Heart left ventricle (tissue), 16 donors: ENCODE data around the gene WWC1. TPM values are rescaled to one million over a fixed set of nuclear protein-coding genes. Genes with fewer than 3 reads are reported as not detected.

Experiments used
- ATAC-seq, 4 donors: fragments of 200-7000 bp; cut with Tn5 transposase; one replicate each; pipeline ENCODE4 v1.9.1; 2020 to 2022; ENCODE audit warnings: moderate library complexity in 4 of 4, mild to moderate bottlenecking in 3 of 4, moderate number of reproducible peaks in 1 of 4
- DNase-seq, 5 donors: peaks; one replicate each; pipeline ENCODE4 v3.0.0-alpha.2; 2020
- H3K27ac ChIP-seq, 12 donors: fragments of 200-600 bp; sonication (generic) in 4 of 12; one replicate each; pipeline versions ENCODE4 v1.5.0 to v1.8.0; 2016 to 2022; ENCODE audit warnings: mild to moderate bottlenecking in 2 of 12
- H3K27me3 ChIP-seq, 9 donors: fragments of 200-600 bp; sonication (generic) in 2 of 9; one replicate each; pipeline versions ENCODE4 v1.5.1 to v1.8.0; 2016 to 2022; ENCODE audit warnings: mild to moderate bottlenecking in 3 of 9
- H3K36me3 ChIP-seq, 9 donors: fragments of 200-600 bp; sonication (generic) in 2 of 9; one replicate each; pipeline versions ENCODE4 v1.5.0 to v1.8.0; 2018 to 2022; ENCODE audit warnings: mild to moderate bottlenecking in 2 of 9
- H3K4me1 ChIP-seq, 12 donors: fragments of 200-600 bp; sonication (generic) in 4 of 12; one replicate each; pipeline versions ENCODE4 v1.5.0 to v1.8.0; 2016 to 2022; ENCODE audit warnings: mild to moderate bottlenecking in 3 of 12
- H3K4me3 ChIP-seq, 12 donors: fragments of 200-600 bp; sonication (generic) in 4 of 12; one replicate each; pipeline versions ENCODE4 v1.5.0 to v1.8.0; 2017 to 2022; ENCODE audit warnings: mild to moderate bottlenecking in 9 of 12, moderate library complexity in 4 of 12
- H3K9me3 ChIP-seq, 12 donors: fragments of 200-600 bp; sonication (generic) in 4 of 12; one replicate each; pipeline versions ENCODE4 v1.5.0 to v1.8.0; 2016 to 2022; ENCODE audit warnings: mild to moderate bottlenecking in 1 of 12
- POLR2A ChIP-seq, 2 donors: fragments of 450-650 bp; IDR thresholded peaks; one replicate each; pipeline ENCODE4 v1.6.1; 2017; ENCODE audit warnings: antibody characterized with exemption in 2 of 2, mild to moderate bottlenecking in 2 of 2, moderate library complexity in 2 of 2
- WGBS, 4 donors: extraction: QIAGEN DNeasy Blood & Tissue Kit in 2 of 4; methylation state at CpG; one replicate each; pipeline versions ENCODE4 v1.1.5 to v1.1.7; 2013 to 2018; 5-methylcytosine and 5-hydroxymethylcytosine counted together
- intact Hi-C, 10 donors: fragments of 100-400 bp; cut with DNase I; formaldehyde crosslinking; loops; one replicate each; pipeline versions ENCODE4 v1.11.1 to v1.14.2; 2022
- polyA plus RNA-seq, 2 donors: library from polyadenylated mRNA; stranded (reverse); fragments of 200-250 nt; gene quantifications; one replicate each; pipeline ENCODE4 v1.2.3, GENCODE V29; 2013
- total RNA-seq, 9 donors: library from RNA; depleted of rRNA in 2 of 9; stranded (reverse); fragments of >200 nt in 2 of 9; fragmentation: NEBNext Ultra II Directional in 3 of 9; extraction: Animal tissue kit (Norgen Biotek cat#: 25700) in 3 of 9; gene quantifications; one replicate each; pipeline versions ENCODE4 v1.1.0 to v1.2.4, GENCODE V29; 2016 to 2023
- TF ChIP-seq, protein P1 (sequence below), 12 donors: fragments of 200-600 bp; sonication (generic) in 4 of 12; IDR thresholded peaks; one replicate each; pipeline versions ENCODE4 v1.5.0 to v1.8.0; 2018 to 2022; ENCODE audit warnings: antibody characterized with exemption in 12 of 12, mild to moderate bottlenecking in 5 of 12
- donor health status: ischemic (EF 13 %, LVEDD 7.1; RV severe dilation, severe dysfunction).
- donor health status: healthy with polysubstance abuse.
- donor health status: DM: no; HTN: yes; CAD: no.
- donor health status: DM: no; HTN: no; CAD: no.
- donor health status: ischemic (EF 25% LVEDD 6.9; RV normal size, moderate dysfunction).
- donor health status: ischemic (EF 25% LVEDD 5.7; RV mildly dilated, moderate dysfunction).
- donor health status: healthy.
- donor health status: DM: yes; HTN: yes; CAD: no.
- donor health status: ischemic (EF 35%, LVEDD 5.7; RV mildly dilated, moderate dysfunction).
- donor health status: nonischemic (EF 11% LVEDD 7.7; RV severe dilation, severe dysfunction).
- donor health status: DM: yes; HTN: yes; CAD: no.
- donor health status: PGD.
- donor health status: ischemic (EF 29% LVEDD 5.4; RV normal size, mild dysfunction).
- donor health status: nonischemic (EF 23%, LVEDD 6.1; RV moderate dilation, normal function).

The WWC1 gene
- total and polyA plus RNA-seq, 11 donors: 0.23 to 21.5 (median 1.7) TPM

GRCh38 chr5:168262042-168262743, 29.3 kb upstream of the WWC1 start:
- Histone ChIP-seq H3K27ac (no peak overlapping the region), H3K4me3 (no peak overlapping the region), H3K4me1 (no peaks in the 10 kb centered on the region), H3K9me3 (no peaks in the 10 kb centered on the region), H3K36me3 (peaks cover 0 to 41% (median 17%) of the 10 kb centered on the region in 9 donors), H3K27me3 (no peaks in the 10 kb centered on the region)
- 93 to 96% (median 94%) methylated on average over 38 to 39 of the region's 39 CpGs for WGBS, 4 donors
- ATAC-seq (peak in 1 of 4 donors; percentile 24), DNase-seq (no peak)
- intact Hi-C loops: loop anchor here in 1 of 10 donors (10.0 kb wide), 1 partner anchor 423 kb away; no protein-coding TSS in a partner anchor
- no peak for TF ChIP-seq POLR2A (IDR thresholded peaks at IDR 0.05)
- TF ChIP-seq, protein P1, sequence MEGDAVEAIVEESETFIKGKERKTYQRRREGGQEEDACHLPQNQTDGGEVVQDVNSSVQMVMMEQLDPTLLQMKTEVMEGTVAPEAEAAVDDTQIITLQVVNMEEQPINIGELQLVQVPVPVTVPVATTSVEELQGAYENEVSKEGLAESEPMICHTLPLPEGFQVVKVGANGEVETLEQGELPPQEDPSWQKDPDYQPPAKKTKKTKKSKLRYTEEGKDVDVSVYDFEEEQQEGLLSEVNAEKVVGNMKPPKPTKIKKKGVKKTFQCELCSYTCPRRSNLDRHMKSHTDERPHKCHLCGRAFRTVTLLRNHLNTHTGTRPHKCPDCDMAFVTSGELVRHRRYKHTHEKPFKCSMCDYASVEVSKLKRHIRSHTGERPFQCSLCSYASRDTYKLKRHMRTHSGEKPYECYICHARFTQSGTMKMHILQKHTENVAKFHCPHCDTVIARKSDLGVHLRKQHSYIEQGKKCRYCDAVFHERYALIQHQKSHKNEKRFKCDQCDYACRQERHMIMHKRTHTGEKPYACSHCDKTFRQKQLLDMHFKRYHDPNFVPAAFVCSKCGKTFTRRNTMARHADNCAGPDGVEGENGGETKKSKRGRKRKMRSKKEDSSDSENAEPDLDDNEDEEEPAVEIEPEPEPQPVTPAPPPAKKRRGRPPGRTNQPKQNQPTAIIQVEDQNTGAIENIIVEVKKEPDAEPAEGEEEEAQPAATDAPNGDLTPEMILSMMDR (IDR thresholded peaks at IDR 0.05): no peak

- Histone ChIP-seq H3K4me1 (no peaks in the 10 kb centered on the region), H3K27ac (no peak overlapping the region), H3K9me3 (no peaks in the 10 kb centered on the region), H3K36me3 (peaks cover 0 to 41% (median 17%) of the 10 kb centered on the region in 9 donors), H3K27me3 (no peaks in the 10 kb centered on the region), H3K4me3 (no peak overlapping the region)
- intact Hi-C loops: loop anchor here in 1 of 10 donors (10.0 kb wide), 1 partner anchor 422 kb away; no protein-coding TSS in a partner anchor
- ATAC-seq (no peak), DNase-seq (no peak)
- WGBS, 4 donors: 71 to 80% (median 76%) methylated on average over 13 of the region's 13 CpGs
- TF ChIP-seq POLR2A (IDR thresholded peaks at IDR 0.05): no peak
- TF ChIP-seq, protein P1 (IDR thresholded peaks at IDR 0.05): no peak
Observed at GRCh38 chr5:168263121-168263520, 28.3 kb upstream of the WWC1 start.

DNA sequence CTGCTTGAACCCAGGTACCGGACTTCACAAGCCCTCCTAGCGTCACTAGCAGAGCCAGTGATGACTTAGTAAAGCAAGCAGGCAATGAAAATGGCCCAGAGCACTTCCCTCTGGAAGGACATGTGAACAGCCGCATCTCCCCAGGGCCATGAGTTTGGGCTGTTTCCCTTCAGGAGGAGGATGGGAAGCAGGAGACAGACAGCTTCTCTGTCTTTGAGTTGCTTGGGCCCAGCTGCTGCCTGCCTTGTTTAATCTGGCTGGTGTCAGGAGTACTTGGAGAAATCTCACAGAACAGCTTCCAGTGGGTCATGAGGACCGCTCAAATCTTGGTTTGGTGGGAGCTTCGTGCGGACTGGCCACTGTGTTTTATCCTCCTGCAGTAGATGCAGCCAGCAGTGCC, 25.4 kb upstream of the WWC1 start:
- ATAC-seq (peak in 2 of 4 donors; percentile 11 to 29), DNase-seq (peak in 2 of 5 donors; percentile 29 to 59)
- no peak for TF ChIP-seq POLR2A (IDR thresholded peaks at IDR 0.05)
- TF ChIP-seq, protein P1 (IDR thresholded peaks at IDR 0.05): no peak
- H3K36me3 ChIP-seq: peaks cover 0 to 33% (median 12%) of the 10 kb centered on the region in 9 donors
- intact Hi-C loops: loop anchor here in 3 of 10 donors (5.0 to 10.0 kb wide), 2 partner anchors 221 to 419 kb away; partner anchors contain the start of gene RARS1 (in 2 of the 3)
- H3K27me3 ChIP-seq: no peaks in the 10 kb centered on the region
- H3K4me3 ChIP-seq: no peak overlapping the region
- peaks cover 0 to 17% (median 13%) of the 10 kb centered on the region in 12 donors for H3K4me1 ChIP-seq
- H3K27ac ChIP-seq: no peak overlapping the region
- 70 to 84% (median 74%) methylated on average over 4 to 6 of the region's 6 CpGs for WGBS, 4 donors
- no peaks in the 10 kb centered on the region for H3K9me3 ChIP-seq
